Mesenchymal stem cell (in vitro differentiated cells and primary cell): ENCODE measurements around the gene MT3. TPM values are rescaled to one million over a fixed set of nuclear protein-coding genes. Genes with fewer than 3 reads are reported as not detected.
A peak's percentile ranks its signal among the peaks of the same experiment; 100 is the strongest.

ENCODE experiments used
- DNase-seq: peaks from one replicate; pipeline ENCODE4 v3.0.0-alpha.2; 2013
- H2AFZ ChIP-seq: one replicate; pipeline ENCODE4 v1.6.1; 2013; ENCODE audit warnings: low read depth, mild to moderate bottlenecking, control low read depth, inconsistent platforms, low read length, moderate library complexity
- H2AK5ac ChIP-seq: 2 replicates; pipeline ENCODE4 v1.6.1; 2013; ENCODE audit warnings: low read length, moderate library complexity, mild to moderate bottlenecking, inconsistent platforms; ENCODE audit not compliant: severe bottlenecking
- H2BK120ac ChIP-seq: one replicate; pipeline ENCODE4 v1.6.1; 2013; ENCODE audit warnings: low read depth, mild to moderate bottlenecking, inconsistent platforms, low read length, moderate library complexity
- H2BK12ac ChIP-seq, 2 experiments: one replicate each; pipeline ENCODE4 v1.6.1; 2013; ENCODE audit warnings: inconsistent platforms in 2 of 2, low read length in 2 of 2, mild to moderate bottlenecking in 2 of 2, moderate library complexity in 2 of 2, control low read depth in 1 of 2
- H2BK15ac ChIP-seq: one replicate; pipeline ENCODE4 v1.6.1; 2013; ENCODE audit warnings: mild to moderate bottlenecking, low read depth, inconsistent platforms; ENCODE audit not compliant: poor library complexity, severe bottlenecking
- H2BK5ac ChIP-seq: 2 replicates; pipeline ENCODE4 v1.6.1; 2013; ENCODE audit warnings: low read depth, mild to moderate bottlenecking, low read length, control low read depth, inconsistent platforms; ENCODE audit not compliant: poor library complexity, severe bottlenecking
- H3K14ac ChIP-seq, 2 experiments: one replicate each; pipeline ENCODE4 v1.6.1; 2013; ENCODE audit warnings: inconsistent platforms in 2 of 2, low read length in 2 of 2, control low read depth in 1 of 2, mild to moderate bottlenecking in 1 of 2, moderate library complexity in 1 of 2
- H3K18ac ChIP-seq, 2 experiments: one replicate each; pipeline ENCODE4 v1.6.1; 2013; ENCODE audit warnings: inconsistent platforms in 2 of 2, low read length in 2 of 2, control low read depth in 1 of 2, low read depth in 1 of 2, mild to moderate bottlenecking in 1 of 2
- H3K23ac ChIP-seq, 2 experiments: one replicate each; pipeline ENCODE4 v1.6.1; 2013; ENCODE audit warnings: inconsistent platforms in 2 of 2, low read length in 2 of 2, mild to moderate bottlenecking in 2 of 2, moderate library complexity in 2 of 2, control low read depth in 1 of 2
- H3K27ac ChIP-seq: 2 replicates; pipeline ENCODE4 v1.5.1; 2013; ENCODE audit warnings: mild to moderate bottlenecking, moderate library complexity, low read length, control low read depth, inconsistent platforms; ENCODE audit not compliant: poor library complexity, severe bottlenecking
- H3K27me3 ChIP-seq, 2 experiments: 2 replicates each; pipeline versions ENCODE4 v1.6.1 to v1.7.0; 2013; ENCODE audit warnings: low read length in 2 of 2, mild to moderate bottlenecking in 2 of 2, moderate library complexity in 2 of 2, control low read depth in 1 of 2, inconsistent platforms in 1 of 2; ENCODE audit not compliant: control insufficient read depth in 1 of 2, insufficient read depth in 1 of 2
- H3K36me3 ChIP-seq, 2 experiments: 2 replicates each; pipeline versions ENCODE4 v1.6.1 to v1.7.0; 2013; ENCODE audit warnings: low read length in 2 of 2, control low read depth in 1 of 2, inconsistent platforms in 1 of 2, low read depth in 1 of 2, mild to moderate bottlenecking in 1 of 2; ENCODE audit not compliant: insufficient read depth in 2 of 2, control insufficient read depth in 1 of 2
- H3K4ac ChIP-seq, 2 experiments: one replicate each; pipeline ENCODE4 v1.6.1; 2013; ENCODE audit warnings: inconsistent platforms in 2 of 2, low read length in 2 of 2, mild to moderate bottlenecking in 2 of 2, moderate library complexity in 2 of 2, control low read depth in 1 of 2, low read depth in 1 of 2
- H3K4me1 ChIP-seq: 2 replicates; pipeline ENCODE4 v1.6.1; 2013; ENCODE audit warnings: low read depth, low read length, control low read depth; ENCODE audit not compliant: control insufficient read depth, insufficient read depth
- H3K4me2 ChIP-seq: 2 replicates; pipeline ENCODE4 v1.6.1; 2013; ENCODE audit warnings: low read length, mild to moderate bottlenecking, inconsistent platforms; ENCODE audit not compliant: poor library complexity, severe bottlenecking
- H3K4me3 ChIP-seq, 2 experiments: 2 replicates each; pipeline versions ENCODE4 v1.5.1 to v1.7.0; 2013; ENCODE audit warnings: low read length in 2 of 2, mild to moderate bottlenecking in 2 of 2, control low read depth in 1 of 2, low read depth in 1 of 2; ENCODE audit not compliant: insufficient read depth in 1 of 2
- H3K79me1 ChIP-seq: replicated peaks from 2 replicates; pipeline ENCODE4 v1.6.1; 2013; ENCODE audit warnings: mild to moderate bottlenecking, control low read depth, low read length, inconsistent platforms; ENCODE audit not compliant: poor library complexity, severe bottlenecking
- H3K9ac ChIP-seq: 2 replicates; pipeline ENCODE4 v1.7.0; 2013; ENCODE audit warnings: mild to moderate bottlenecking, low read length, moderate library complexity
- H3K9me3 ChIP-seq: 2 replicates; pipeline ENCODE4 v1.7.0; 2013; ENCODE audit warnings: mild to moderate bottlenecking, low read length; ENCODE audit not compliant: control insufficient read depth
- H4K8ac ChIP-seq: one replicate; pipeline ENCODE4 v1.6.1; 2013; ENCODE audit warnings: inconsistent platforms, mild to moderate bottlenecking, low read length, moderate library complexity
- H4K91ac ChIP-seq: one replicate; pipeline ENCODE4 v1.6.1; 2013; ENCODE audit warnings: mild to moderate bottlenecking, low read length, inconsistent platforms
- WGBS: methylation state at CpG from one replicate; pipeline ENCODE4 v1.1.7; 2013; ENCODE audit warnings: mixed read lengths; 5-methylcytosine and 5-hydroxymethylcytosine counted together
- polyA plus RNA-seq, 2 experiments: library from polyadenylated mRNA; stranded (reverse); fragments of 200-250 nt; gene quantifications; one replicate each; pipeline ENCODE4 v1.2.3, GENCODE V29; 2013

MT3 gene
- polyA plus RNA-seq (2013, experiment 1 of 2) = not detected
- polyA plus RNA-seq (2013, experiment 2 of 2) = 0.18 TPM

DNA sequence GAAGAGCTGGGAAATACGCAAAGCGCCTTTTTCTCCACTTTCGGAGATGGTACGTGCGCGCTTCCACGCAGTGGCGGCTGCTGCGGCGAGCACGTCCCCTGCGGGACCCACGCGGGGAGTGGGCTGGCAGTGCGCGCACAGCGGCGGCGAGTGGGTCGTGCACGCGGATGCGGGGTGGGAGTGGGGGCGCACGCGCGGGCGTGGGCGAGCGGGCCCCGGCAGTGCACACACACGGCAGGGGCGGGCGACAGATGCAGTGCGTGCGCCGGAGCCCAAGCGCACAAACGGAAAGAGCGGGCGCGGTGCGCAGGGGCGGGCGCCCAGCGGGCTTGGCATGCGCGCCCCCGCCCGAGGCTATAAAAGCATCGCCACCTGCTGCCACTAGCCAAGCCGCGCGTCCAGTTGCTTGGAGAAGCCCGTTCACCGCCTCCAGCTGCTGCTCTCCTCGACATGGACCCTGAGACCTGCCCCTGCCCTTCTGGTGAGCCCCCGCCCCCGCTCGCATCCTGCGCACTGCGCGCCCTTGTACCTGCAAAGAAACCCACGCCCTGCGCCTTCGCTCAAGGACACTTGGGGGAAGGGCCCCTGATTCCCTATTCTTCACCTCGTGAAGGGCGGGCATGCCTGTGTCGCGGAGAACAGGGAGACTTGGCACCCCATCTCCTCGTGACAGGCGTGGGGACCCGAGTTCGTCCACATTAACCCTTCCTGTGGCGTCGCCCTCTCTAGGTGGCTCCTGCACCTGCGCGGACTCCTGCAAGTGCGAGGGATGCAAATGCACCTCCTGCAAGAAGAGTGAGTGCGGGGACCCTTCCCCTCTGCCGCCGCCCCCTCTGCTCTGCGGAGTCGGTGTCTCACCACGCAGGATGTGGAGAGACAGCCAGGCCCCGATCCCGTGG lies at the start of gene MT3:
TSS of gene MT3 (plus strand) at position 388 of the 899 bp plus-strand sequence. CDS start at position 451, 63 bp downstream.
- no peak within 1 kb of the TSS for H3K9ac ChIP-seq
- peaks cover 10% of the 10 kb centered on the region for H3K4me1 ChIP-seq
- H2BK5ac ChIP-seq = no peak within 1 kb of the TSS
- H3K23ac ChIP-seq = no peak within 1 kb of the TSS
- no peak within 1 kb of the TSS for H2AK5ac ChIP-seq
- no peak within 1 kb of the TSS for H2AFZ ChIP-seq
- no peak within 1 kb of the TSS for H3K18ac ChIP-seq
- no peak within 1 kb of the TSS for H4K91ac ChIP-seq
- H2BK15ac ChIP-seq = no peak within 1 kb of the TSS
- H2BK120ac ChIP-seq = no peak within 1 kb of the TSS
- H3K4me2 ChIP-seq = peak within 1 kb of the TSS; percentile 63
- WGBS = 11% methylated on average over 76 of the region's 87 CpGs
- no peaks in the 10 kb centered on the region for H3K36me3 ChIP-seq
- H3K4ac ChIP-seq = no peak within 1 kb of the TSS
- DNase-seq = no peak
- no peaks in the 10 kb centered on the region for H3K79me1 ChIP-seq
- H3K14ac ChIP-seq = no peak within 1 kb of the TSS
- no peaks in the 10 kb centered on the region for H3K9me3 ChIP-seq
- H3K4me3 ChIP-seq = peak within 1 kb of the TSS; percentile 47 to 70
- H4K8ac ChIP-seq = no peak within 1 kb of the TSS
- H2BK12ac ChIP-seq = no peak within 1 kb of the TSS
- H3K27me3 ChIP-seq = peaks cover 66 to 75% of the 10 kb centered on the region in 2 experiments
- H3K27ac ChIP-seq = no peak within 1 kb of the TSS

DNA sequence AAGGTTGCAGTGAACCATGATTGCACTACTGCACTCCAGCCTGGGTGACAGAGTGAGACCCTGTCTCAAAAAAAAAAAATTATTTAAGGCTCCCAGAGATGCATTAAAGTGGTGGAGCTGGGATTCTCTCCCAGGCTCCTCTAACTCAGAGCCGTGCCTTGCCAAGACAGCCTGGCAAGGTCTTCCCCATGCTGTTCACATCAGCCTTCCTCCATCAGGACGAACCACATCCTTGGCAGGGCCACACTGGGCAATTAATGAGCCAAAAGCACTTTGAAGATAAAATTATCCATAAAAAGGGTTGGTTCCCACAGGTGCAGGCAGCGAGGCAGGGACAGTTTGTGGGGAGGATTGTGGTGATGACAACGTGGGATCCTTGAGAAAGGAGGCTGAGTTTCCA lies 49.7 kb upstream of the MT3 start:
- no peak overlapping the region for H4K8ac ChIP-seq
- DNase-seq = no peak
- no peak overlapping the region for H2BK12ac ChIP-seq
- peaks cover 22 to 30% of the 10 kb centered on the region in 2 experiments for H3K27me3 ChIP-seq
- no peak overlapping the region for H3K14ac ChIP-seq
- peak overlapping the region; percentile 33 for H3K9ac ChIP-seq
- H3K4me3 ChIP-seq = no peak overlapping the region
- no peak overlapping the region for H4K91ac ChIP-seq
- no peak overlapping the region for H3K18ac ChIP-seq
- no peak overlapping the region for H3K4ac ChIP-seq
- H2BK120ac ChIP-seq = no peak overlapping the region
- H2AK5ac ChIP-seq = no peak overlapping the region
- no peak overlapping the region for H2AFZ ChIP-seq
- H3K79me1 ChIP-seq = no peaks in the 10 kb centered on the region
- 55% methylated on average over 4 of the region's 4 CpGs for WGBS
- H3K23ac ChIP-seq = no peak overlapping the region
- H2BK5ac ChIP-seq = no peak overlapping the region
- H3K4me1 ChIP-seq = no peaks in the 10 kb centered on the region
- no peaks in the 10 kb centered on the region for H3K36me3 ChIP-seq
- H3K27ac ChIP-seq = no peak overlapping the region
- no peaks in the 10 kb centered on the region for H3K9me3 ChIP-seq
- H2BK15ac ChIP-seq = no peak overlapping the region
- H3K4me2 ChIP-seq = no peak overlapping the region

DNA sequence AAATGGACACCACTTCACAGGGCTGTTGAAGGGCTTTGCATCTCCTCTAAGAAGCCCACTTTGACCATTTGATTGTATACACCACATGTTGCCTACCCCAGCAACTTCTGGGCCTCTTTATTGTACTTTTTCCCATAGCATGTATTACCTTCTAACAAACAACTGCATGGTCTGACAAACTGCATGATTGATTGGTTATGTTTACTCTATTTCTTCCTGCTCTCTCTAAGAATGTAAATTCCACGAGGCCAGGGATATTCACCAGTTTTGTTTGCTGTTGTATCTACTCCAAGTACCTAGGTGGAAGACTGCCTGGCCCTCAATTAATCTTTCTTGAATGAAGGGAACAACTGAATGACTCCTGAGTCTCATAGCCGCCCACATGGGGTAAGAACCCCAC lies 47.3 kb upstream of the MT3 start:
- H3K23ac ChIP-seq = no peak overlapping the region
- no peak overlapping the region for H3K27ac ChIP-seq
- H4K91ac ChIP-seq = no peak overlapping the region
- H3K4me1 ChIP-seq = peaks cover under 1% of the 10 kb centered on the region
- DNase-seq = no peak
- no peak overlapping the region for H2BK120ac ChIP-seq
- H3K27me3 ChIP-seq = peaks cover 7 to 13% of the 10 kb centered on the region in 2 experiments
- no peaks in the 10 kb centered on the region for H3K79me1 ChIP-seq
- no peak overlapping the region for H2AFZ ChIP-seq
- no peak overlapping the region for H3K9ac ChIP-seq
- H3K4me3 ChIP-seq = no peak overlapping the region
- H3K18ac ChIP-seq = no peak overlapping the region
- no peak overlapping the region for H3K4me2 ChIP-seq
- no peak overlapping the region for H2BK5ac ChIP-seq
- H3K4ac ChIP-seq = no peak overlapping the region
- H3K9me3 ChIP-seq = no peaks in the 10 kb centered on the region
- no peak overlapping the region for H2BK12ac ChIP-seq
- H2BK15ac ChIP-seq = no peak overlapping the region
- H4K8ac ChIP-seq = no peak overlapping the region
- 14% methylated on average over 1 of the region's 2 CpGs for WGBS
- no peak overlapping the region for H3K14ac ChIP-seq
- no peaks in the 10 kb centered on the region for H3K36me3 ChIP-seq
- no peak overlapping the region for H2AK5ac ChIP-seq

DNA sequence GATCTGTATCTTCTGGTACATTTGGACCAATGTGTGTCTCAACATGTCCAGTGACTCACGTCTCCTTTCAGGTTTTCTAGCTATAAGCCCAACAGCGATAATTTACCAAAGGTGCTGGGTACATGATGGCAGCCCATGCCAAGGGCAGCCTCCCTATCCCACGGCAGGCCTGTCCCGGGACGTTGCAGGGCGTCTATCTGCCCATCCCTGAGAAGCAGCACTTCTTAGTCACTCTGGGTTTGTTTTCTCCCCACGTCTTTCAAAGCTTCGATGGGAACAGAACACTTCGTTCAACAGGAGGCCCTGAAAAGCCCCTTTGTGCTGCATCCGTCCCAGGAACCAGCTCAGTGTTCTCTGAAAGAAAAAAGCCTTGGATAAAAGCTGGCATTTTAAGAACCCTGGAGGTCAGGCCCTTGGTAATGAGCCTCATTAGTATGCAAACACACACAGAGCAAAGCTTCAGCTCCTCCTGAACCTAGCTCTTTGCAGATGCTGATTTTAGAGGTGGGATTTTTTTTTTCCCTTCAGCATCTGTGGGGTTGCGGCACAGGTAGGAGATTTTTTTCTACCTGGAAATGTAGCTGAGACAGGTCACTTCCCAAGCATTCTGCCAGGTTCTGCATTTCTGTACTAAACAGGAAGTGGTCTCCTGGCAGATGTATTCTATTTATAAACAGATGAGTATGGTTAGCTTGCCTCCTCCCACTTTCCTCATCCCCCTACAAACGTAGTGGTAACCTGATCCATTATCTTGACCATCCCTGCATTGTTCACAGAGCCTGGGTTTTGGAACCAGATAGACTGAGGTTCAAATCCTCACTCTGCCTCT lies 42.0 kb upstream of the MT3 start:
- H4K91ac ChIP-seq = peak overlapping the region; percentile 85
- H3K27ac ChIP-seq = no peak overlapping the region
- no peaks in the 10 kb centered on the region for H3K79me1 ChIP-seq
- H3K36me3 ChIP-seq = no peaks in the 10 kb centered on the region
- peak overlapping the region; percentile 70 for H4K8ac ChIP-seq
- H3K18ac ChIP-seq = peak overlapping the region in 1 of 2 experiments; percentile 73
- H2AFZ ChIP-seq = no peak overlapping the region
- H3K9me3 ChIP-seq = no peaks in the 10 kb centered on the region
- peaks cover 0 to 18% of the 10 kb centered on the region in 2 experiments for H3K27me3 ChIP-seq
- no peak overlapping the region for H2BK120ac ChIP-seq
- peak overlapping the region; percentile 57 to 75 for H3K4ac ChIP-seq
- H3K4me2 ChIP-seq = no peak overlapping the region
- H2BK5ac ChIP-seq = no peak overlapping the region
- no peak overlapping the region for H3K23ac ChIP-seq
- peak overlapping the region in 1 of 2 experiments; percentile 84 for H3K14ac ChIP-seq
- H2AK5ac ChIP-seq = no peak overlapping the region
- 32% methylated on average over 11 of the region's 12 CpGs for WGBS
- peak overlapping the region; percentile 38 to 81 for H2BK12ac ChIP-seq
- H3K4me3 ChIP-seq = no peak overlapping the region
- peaks cover 1% of the 10 kb centered on the region for H3K4me1 ChIP-seq
- H3K9ac ChIP-seq = no peak overlapping the region
- peak; percentile 80 for DNase-seq
- H2BK15ac ChIP-seq = no peak overlapping the region
